Loucy (cell line): ENCODE measurements around the gene STON2.

ENCODE experiments used
- CTCF ChIP-seq: fragments of 200-600 bp; sonication (generic); conservative IDR thresholded peaks from 2 replicates; pipeline ENCODE4 v1.5.1; 2014; ENCODE audit warnings: mild to moderate bottlenecking, antibody characterized with exemption, low read length
- EZH2phosphoT487 ChIP-seq: fragments of 200-600 bp; IDR thresholded peaks from 2 replicates; pipeline ENCODE4 v1.6.1; 2018; ENCODE audit warnings: antibody characterized with exemption, mild to moderate bottlenecking, moderate library complexity, borderline replicate concordance

- TF ChIP-seq CTCF (no peak), EZH2phosphoT487 (no peak)
These were observed 123.0 kb downstream of the STON2 start for GRCh38 chr14:81277096-81277495.
